ENCODE measurements around the gene VPS41.

VPS41 gene

DNA sequence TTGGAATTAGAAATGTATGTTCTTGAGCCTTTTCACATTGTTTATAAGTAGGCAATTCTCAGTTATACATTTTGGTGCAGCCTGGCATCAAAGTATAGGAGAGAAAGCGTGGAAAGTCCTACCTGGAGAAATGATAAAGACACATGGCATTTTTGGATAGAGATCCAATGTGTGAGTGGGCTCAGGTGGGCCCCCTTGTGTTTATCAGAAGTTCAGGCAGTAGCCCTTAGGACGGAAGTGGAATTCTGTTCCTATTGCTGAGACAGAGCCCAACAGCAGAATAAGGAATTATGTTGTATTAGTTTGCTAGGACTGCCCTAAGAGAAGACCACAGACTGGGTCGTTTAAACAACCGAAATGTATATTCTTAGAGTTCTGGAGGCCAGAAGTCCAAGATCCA is 192.6 kb downstream of the VPS41 start:
- DNase-seq = no peak

GRCh38 chr7:38709123-38709522 is 199.9 kb downstream of the VPS41 start:
- no peak for DNase-seq

DNA sequence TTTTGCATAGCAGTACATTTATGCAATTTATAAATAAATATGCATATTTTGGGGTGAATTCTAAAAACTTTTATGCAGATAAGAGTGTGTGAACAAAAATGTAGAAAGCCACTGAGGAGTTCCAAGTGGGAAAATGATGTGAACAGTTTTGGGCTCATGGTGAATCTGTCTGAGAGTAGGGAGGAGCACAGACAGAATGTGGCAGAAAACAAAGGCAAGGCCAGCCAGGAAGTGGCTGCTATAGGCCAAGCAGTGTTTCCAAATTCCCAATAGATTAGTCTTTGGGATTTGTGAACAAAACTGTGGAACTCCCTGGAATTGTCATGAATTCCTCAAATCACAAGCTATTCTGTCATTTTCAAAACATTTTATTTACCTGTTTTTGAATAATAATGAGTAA is 204.2 kb downstream of the VPS41 start:
- no peak for DNase-seq

GRCh38 chr7:38704041-38704547 is 204.9 kb downstream of the VPS41 start:
- no peak for DNase-seq

DNA sequence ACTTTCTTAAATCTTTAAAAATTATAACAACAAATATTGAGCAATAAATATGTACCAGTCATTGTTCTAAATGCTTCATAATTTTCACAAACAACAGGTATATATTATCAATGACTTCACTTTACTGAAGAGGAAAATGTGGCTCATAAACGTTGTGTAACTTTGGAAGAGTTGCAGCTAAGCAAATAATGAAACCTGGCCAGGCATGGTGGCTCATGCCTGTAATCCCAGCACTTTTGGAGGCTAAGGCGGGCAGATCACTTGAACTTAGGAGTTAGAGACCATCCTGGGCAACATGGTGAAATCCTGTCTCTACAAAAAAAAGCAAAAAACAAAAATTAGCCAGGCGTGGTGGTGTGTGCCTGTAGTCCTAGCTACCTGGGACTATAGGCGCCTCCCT is 205.9 kb downstream of the VPS41 start:
- no peak for DNase-seq

- DNase-seq = no peak
These were observed 206.9 kb downstream of the VPS41 start for GRCh38 chr7:38702002-38702535.

DNA sequence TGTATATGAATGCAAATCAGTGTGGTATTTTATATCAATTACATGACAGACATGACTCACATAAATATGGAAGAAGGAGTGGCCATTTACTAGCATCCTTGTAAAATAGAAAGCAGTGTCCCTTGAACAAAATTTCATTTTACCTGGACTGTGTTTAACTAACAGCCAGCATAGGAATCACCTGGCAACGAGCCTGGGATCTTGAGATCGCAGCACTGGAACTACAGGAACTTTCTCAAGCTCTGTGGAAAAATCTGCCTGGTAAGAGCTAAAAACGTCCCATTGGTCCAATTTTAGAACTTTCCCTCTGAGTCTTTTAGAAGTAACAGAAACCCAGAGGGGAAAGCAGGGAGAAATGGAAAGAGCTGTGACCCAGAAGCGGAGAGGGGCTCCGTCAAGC is 208.9 kb downstream of the VPS41 start:
- no peak for DNase-seq

- DNase-seq = no peak
These were observed 209.5 kb downstream of the VPS41 start for GRCh38 chr7:38699471-38699870.

DNA sequence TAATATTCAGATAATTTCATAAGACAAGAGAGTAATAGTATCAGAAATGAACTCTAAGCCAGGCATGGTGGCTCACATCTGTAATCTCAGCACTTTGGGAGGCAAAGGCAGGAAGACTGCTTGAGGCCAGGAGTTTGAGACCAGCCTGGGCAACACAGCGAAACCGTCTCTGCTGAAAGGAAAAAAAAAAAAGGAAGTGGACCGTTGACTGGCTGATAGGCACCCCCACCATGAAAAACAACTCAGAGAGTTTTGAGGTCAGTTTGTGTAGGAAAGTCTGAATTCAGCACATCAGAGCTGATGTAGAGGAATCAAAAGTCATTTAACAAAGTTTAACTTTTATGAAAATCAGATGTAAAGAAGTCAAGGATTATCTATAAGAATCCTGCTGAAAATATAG is 214.7 kb downstream of the VPS41 start:
- DNase-seq = no peak

DNA sequence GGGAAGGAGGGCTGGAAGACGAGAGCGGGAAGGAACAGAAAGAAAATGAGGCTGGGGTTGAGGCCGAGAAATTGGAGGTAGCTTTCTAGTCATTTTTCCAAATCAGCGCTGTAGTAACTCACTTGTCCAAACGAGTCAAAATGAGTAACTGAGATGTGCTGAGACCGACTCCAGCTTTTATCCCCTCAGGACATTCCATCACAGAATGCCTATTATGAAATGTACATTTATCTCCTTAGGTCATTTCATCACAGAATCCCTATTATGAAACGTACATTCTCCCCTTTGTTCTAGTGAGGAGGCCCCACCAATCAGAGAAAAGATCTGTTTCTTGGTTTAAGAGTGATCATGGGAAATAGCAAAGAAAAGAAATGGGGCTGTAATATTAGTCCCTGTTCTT is 222.1 kb downstream of the VPS41 start:
- no peak for DNase-seq

GRCh38 chr7:38685851-38686250 is 223.1 kb downstream of the VPS41 start:
- no peak for DNase-seq

DNA sequence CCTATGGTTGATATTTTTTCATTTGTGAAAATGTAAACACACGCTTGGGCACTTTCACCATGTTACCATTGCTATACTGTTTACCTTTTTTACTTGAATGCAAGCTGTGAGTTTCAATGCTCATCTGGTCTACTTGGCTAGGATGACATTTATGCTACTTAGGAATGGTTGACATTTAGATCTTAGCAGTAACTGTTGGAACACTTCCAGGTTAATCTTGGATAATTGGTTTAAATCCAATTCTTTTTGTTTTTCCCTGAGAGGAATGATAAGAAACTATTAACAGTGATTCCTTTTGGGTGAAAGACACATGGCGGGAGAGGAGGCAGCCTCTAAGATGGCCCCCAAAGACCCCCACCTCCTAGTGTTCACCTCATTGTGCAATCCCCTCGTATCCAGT is 226.4 kb downstream of the VPS41 start:
- no peak for DNase-seq

DNA sequence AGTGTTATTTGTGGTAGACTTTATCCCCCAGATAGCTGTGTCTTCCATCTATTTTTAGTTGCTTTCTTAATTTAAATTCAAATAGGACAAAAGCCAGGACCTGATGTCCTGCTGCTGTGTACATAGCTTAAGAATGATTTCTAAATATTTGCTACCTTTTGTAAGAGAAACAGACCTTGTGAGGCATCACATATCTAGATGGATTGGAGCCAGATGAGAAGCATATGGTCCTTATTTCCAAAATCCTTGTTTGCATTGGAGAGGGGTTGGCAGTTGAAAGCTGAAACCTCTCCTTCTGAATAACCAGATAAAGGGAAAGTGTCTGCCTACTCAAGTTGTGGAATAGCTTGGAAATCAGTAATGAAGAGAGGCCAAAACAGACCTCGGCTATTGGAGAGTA is 227.1 kb downstream of the VPS41 start:
- DNase-seq = no peak

DNA sequence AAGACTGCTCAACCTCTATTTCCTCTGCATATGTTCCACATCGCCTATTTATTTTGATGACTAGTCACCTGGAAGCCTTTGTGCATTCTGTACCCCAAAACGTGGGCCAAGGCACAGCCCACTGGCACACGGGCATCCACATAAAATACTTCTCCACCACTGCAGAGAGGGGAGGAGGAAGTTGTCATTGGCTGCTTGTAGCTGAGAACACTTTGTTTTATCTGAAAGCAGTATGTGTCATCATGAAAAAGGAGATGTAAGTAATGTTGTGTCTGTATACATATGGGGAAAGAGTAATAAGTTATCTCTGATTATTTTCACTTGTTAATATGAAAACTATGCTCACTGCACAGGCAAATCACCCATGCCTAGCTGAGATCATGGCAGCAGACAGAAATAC is 229.6 kb downstream of the VPS41 start:
- DNase-seq = no peak

DNA sequence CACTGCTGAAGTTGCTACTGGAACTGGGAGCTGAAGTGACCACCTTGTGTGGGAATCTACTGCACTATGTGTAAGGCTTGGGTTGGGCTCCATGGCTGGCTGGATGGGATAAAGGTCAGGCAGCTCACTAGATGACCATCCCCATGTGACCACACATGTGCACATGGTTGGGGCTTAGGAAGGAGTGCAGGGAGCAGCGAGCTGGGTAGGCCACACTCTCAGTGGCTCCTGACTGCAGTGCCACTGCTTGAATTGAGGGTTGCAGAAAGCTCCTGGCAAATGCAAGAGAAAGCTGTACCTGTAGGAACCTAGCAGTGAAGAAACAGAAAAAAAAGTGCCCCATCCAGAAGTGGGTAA is 230.3 kb downstream of the VPS41 start:
- DNase-seq = no peak

GRCh38 chr7:38677981-38678697 is 230.9 kb downstream of the VPS41 start:
- no peak for DNase-seq

- no peak for DNase-seq
These were observed 233.4 kb downstream of the VPS41 start for GRCh38 chr7:38675494-38676106.

GRCh38 chr7:38674513-38674912 is 234.5 kb downstream of the VPS41 start:
- DNase-seq = no peak

GRCh38 chr7:38673795-38674194 is 235.2 kb downstream of the VPS41 start:
- DNase-seq = no peak

Measured in CD4-positive, alpha-beta T cell treated with Interleukin-6 for 4 hours (primary cell).